GM18499 (cell line): ENCODE measurements around the gene PLEKHG4B.

Experiments
- ATAC-seq: cut with Tn5 transposase; IDR thresholded peaks from one replicate; pipeline ENCODE4 v1.9.1; 2021; ENCODE audit warnings: moderate number of reproducible peaks; ENCODE audit not compliant: insufficient read depth, unreplicated experiment

PLEKHG4B gene

DNA sequence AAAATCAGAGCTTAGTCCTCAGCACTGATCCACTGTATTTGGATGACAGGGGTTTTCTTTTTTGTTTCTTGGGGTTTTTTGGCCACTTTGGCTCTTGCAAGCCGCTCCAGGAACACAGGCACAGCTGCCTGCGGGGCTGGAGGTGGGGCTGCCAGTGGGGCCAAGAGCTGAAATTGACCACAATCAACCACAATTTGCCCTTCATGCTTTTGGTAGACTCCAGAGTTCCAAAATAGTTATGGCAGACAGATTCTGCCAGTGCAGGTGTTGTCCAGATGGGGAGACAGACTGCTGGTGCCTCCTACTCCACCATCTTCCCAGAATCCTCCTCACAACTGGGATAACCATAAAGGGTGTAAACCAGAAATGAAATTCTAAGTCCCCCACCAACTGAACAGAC is 36.5 kb downstream of the PLEKHG4B start:
- no peak for ATAC-seq

DNA sequence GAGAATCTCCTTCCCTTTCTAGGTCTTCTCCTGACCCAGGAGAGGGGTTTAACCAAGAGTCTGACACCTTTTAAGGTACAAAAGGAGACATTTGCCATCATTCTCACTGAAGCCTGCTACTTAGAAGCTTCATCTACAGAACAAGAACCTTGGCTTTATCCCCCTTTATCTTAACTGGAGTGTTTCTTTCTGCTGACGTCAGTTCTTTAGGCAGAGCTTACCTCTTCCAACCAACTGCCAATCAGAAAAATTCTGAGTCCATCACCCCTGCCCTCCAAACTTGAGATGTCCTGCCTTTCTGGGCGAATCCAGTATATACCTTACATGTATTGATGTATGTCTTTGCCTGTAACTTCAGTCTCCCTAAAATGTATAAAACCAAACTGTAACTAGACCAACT is 37.2 kb downstream of the PLEKHG4B start:
- no peak for ATAC-seq

DNA sequence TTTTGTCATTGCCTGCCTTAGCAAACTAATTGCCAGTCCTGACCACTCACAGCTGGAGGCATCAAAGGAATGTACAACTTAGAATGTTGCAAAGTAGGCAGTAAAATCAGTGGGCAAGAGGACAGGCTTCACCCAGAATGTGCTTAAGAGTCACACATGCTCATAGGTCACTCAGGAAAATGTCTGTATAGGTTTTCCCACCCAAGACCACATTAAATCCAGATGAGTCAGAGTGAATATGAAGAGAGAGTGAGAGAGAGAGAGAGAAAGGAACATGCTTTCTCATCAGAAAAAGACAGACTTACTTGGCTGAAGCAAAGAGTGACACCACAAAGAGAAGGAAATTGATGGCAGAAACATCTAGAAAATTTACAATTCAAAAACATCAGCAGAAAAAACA is 37.9 kb downstream of the PLEKHG4B start:
- no peak for ATAC-seq

DNA sequence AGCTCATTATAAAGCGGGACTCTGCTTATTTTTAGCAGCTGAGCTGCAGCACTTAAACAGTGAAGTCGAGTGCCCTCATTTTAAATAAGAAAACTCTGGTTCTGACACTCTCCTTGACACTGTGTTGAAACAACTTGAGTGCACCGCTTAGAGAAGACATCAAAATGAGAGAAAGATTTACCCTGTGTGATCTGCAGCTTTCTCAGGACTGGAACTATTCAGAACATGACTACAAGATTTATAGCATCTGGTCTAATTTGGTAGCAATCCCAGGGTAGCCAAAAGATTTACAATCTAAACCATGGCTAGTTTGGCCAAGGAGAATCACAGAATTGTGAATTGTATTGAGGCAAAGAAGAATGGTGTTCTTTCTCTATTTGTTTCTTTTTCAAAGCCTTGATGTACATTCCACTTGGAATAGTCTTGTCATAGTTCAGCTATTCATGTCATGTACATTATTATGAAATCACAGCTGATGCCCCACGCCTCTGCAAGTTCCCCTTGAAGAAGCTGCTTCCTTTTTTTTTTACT is 38.7 kb downstream of the PLEKHG4B start:
- no peak for ATAC-seq

DNA sequence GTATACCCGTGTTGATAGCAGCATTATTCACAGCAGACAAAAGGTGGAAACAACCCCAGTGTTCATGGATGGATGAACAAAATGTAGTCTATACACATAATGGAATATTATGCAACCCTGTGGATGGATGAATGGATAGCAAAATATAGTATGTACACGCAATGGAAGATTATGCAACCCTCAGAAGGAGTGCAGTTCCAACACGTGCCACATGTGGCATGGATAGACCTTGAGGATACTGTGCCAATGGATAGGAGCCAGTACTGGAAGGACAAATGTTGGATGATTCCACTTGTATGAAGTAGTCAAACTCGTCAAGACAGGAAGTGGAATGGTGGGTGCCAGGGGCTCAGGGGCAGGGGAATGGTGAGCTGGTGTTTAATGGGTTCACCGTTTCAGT is 44.9 kb downstream of the PLEKHG4B start:
- ATAC-seq = no peak

DNA sequence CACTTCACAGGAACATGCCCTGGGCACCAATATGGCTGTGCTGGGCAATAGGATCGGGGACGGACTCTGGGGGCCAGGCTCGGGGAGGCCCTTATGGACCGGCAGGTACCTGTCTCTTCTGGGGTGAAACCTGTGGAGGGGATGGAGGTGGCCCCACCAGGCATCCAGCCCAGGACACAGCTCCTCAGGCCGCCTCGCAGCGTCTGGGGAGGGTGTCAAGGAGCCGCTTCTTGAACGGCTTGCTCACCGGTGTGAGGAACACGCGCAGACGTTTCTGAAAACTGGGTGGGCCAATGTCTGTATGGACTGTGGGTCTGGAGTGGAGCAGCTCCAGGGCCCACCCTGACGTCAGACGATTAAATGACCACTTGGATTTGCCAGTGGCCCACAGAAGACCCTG is 45.8 kb downstream of the PLEKHG4B start:
- no peak for ATAC-seq

DNA sequence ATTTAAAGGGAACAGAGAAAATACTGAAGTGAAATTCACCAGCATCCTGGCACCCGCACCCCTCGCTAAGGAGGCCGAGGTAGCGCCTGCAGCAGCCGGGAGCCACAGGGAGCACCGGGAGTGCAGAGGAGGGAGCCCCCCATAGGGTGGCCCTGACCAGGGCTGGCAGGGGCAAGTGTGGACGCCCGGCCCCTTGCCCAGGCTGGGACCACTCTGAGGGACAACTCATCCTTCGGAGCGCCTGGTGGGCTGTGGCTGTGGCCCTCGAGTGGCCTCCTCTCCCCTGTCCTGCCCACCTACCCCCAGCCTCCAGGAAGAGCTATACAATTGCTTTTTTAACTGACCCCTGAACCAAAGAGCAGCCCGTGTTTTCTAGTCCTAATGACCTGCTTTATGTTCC is 47.0 kb downstream of the PLEKHG4B start:
- ATAC-seq = no peak

DNA sequence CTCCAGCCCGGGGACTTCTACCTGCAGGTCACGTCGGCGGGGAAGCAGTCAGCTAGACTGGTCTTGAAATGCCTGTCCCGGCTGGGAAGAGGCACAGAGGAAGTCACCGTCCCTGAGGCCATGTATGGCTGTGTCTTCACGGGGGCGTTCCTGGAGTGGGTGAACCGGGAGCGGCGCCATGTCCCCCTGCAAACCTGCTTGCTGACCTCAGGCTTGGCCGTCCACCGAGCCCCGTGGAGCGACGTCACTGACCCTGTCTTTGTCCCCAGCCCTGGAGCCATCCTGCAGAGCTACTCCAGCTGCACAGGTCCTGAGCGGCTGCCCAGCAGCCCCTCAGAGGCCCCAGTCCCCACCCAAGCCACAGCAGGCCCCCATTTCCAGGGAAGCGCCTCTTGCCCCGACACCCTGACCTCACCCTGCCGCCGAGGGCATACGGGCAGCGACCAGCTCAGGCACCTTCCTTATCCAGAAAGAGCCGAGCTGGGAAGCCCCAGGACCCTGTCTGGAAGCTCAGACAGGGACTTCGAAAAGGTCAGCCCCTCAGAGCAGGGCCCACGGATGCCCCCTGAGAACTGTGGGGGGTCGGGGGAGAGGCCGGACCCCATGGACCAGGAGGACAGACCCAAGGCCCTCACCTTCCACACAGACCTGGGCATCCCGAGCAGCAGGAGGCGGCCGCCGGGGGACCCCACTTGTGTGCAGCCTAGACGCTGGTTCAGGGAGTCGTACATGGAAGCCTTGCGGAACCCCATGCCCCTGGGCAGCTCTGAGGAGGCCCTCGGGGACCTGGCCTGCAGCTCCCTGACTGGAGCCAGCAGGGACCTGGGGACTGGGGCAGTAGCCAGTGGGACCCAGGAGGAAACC is 47.8 kb downstream of the PLEKHG4B start:
- ATAC-seq = no peak

DNA sequence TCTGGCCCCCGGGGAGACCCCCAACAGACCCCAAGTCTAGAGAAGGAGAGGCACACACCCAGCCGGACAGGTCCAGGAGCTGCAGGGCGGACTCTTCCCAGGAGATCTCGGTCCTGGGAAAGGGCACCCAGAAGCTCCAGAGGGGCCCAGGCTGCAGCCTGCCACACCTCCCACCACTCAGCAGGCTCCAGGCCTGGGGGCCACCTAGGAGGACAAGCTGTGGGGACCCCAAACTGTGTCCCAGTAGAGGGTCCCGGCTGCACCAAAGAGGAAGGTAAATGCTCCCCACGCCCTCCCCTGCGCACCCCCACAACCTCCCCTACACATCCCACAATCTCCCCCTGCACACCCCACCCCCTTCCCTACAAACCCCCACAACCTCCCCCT is 48.5 kb downstream of the PLEKHG4B start:
- ATAC-seq = no peak

DNA sequence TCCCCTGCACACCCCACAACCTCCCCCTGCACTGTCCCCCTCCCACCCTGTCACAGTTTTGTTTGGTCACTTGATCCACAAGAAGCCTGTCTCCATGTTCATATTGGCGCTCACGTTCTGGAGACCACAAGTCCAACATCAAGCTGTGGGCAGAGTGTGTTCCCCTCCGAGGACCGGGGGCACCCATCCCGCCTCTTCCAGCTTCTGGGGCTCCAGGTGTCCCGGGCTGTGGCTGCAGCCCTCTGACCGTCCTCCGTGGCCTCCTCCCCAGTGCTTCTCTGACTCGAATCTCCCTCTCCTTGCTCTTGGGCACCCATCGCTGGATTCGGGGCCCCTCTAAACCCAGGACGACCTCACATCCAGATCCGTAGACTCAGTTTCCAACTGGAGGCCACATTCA is 49.2 kb downstream of the PLEKHG4B start:
- no peak for ATAC-seq

DNA sequence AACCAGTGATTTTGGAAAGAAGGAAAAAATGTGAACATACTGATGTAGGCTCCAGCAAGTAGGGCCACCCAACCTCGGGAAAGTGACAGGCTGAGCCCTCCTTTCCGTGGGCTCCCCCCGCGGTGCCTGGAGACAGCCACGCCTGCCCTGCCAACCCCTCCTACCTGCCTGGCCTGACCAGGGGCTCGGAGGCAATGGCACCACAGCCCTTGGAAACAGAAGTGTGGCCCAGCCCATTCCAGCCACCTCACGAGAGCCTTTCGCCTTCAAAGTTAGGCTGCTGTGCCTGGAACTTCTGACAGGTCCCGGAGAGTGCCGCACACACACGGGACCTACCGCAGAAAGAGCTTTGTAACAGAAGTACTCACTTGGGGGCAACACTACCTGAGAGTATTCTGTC is 49.8 kb downstream of the PLEKHG4B start:
- no peak for ATAC-seq

DNA sequence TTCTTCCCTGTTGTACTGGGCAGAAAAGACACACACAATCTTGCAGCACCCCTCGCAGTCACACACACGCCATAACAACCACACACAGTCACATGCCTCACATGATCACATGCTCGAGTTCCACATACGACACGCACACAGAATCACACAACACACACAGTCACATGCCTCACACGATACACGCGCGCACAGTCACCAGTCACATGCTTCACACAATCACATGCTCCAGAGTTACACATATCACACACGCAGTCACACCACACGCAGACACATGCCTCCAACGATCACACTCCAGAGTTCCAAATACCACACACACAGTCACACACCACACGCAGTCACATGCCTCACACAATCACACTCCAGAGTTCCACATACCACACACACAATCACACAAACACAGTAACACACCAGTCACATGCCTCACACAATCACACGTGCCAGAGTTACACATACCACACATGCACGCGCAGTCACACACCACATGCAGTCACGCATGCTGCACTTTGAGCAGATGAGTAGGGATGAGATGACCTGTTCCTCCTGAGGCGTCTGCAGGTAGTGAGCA is 50.4 kb downstream of the PLEKHG4B start:
- ATAC-seq = no peak

DNA sequence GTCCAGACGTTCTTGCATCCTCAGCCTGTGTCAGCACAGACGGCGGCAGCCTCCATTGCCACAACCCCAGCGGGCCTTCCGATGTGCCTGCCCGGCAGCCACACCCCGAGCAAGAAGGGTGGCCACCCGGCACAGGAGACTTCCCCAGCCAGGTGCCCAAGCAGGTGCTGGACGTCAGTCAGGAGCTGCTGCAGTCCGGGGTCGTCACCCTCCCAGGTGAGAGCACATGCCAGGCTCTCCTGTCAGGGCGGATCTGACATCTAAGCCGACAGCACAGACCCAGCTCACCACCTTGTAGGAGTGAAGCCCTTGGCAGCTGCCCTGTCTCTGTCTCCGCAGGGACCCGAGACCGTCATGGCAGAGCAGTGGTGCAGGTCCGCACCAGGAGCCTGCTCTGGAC is 51.1 kb downstream of the PLEKHG4B start:
- ATAC-seq = no peak

DNA sequence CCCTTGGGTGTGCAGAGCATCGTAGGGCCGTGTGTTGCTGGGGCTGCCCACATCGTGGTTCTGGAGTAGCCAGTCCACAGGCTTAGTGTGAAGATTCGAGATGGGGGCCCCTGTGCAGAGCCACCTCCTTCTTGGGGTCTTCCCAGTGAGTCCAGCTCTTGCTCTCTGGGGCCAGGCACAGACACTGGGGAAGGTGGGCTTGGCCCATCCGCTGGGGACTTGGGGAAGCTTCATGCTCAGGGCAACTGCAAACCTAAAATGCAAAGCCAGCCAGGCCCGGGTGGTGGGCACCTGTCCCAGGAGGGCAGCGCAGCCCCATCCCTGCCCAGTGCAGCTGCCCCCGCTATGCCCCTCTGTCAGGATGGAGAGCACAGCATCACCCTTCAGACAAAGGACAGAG is 53.0 kb downstream of the PLEKHG4B start:
- ATAC-seq = no peak

DNA sequence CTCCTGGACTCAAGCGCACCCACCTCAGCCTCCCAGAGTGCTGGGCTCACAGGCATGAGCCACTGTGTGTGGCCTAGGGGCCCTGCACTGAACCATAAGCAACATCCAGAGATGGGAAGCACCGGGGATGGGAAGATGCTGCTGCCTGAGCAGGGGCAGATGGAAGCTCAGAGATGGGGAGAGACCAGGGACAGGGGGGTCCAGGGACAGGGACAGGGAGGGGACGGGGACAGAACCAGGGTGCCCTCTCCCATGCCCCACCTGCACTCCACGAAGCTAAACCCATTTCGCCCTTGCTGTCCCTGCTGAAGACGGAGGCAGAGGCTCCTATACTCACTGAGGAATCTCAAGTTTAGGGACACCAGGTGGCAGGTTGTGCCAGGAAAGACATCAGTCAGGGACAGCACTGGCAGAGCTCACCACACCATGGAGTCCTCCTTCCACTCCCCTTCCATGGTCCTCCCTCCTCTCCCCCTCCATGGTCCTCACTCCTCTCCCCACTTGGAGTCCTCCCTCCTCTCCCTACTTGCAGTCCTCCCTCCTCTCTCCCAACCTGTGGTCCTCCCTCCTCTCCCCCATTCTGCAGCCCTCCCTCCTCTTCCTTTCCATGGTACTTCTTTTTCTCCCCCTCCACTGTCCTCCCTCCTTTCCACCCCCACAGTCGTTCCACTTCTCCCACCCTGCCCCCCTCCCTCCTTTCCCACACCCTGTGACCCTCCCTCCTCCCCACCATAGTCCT is 53.8 kb downstream of the PLEKHG4B start:
- no peak for ATAC-seq

DNA sequence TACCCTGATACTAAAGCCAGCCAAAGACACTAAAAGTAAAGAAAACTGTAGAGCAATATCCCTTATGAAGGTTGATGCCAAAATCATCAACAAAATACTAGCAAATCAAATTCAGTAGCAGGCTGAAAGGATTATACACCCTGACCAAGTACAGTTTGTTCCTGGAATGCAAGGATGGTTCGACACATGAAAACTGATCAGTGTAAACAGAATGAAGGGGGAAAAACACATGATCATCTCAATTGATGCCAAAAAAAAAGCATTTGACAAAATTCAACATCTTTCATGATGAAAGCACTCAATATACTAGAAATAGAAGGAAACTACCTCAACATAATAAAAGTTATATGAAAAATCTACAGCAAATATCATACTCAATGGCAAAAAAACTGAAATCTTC is 55.8 kb downstream of the PLEKHG4B start:
- ATAC-seq = no peak

DNA sequence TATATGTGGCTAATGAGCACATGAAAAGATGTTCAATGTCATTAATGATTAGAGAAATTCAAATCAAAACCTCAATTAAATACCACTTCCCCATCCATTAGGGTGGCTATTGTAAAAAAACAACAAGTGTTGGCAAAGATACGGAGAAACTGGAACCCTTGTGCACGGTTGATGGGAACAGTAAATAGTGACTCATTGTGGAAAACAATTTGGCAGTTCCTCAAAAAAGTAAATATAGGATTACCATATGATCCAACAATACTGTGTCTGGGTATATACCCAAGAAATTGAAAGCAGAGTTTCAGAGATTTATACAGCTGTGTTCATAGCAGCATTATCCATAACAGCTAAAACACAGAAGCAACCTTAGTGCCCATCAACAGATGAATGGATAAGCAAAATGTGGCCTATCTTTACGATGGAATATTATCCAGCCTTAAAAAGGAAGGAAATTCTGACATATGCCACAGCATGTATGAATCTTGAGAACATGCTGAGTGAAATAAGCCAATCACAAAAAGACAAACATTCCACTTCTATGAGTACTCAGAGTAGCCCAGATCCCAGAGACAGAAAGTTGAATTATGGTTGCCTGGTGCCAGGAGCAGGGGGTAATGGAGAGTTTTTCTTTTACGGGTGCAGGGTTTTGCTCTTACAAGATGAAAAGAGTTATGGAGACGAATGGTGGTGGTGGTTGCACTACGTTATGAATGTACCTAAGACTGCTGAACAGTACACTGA is 57.9 kb downstream of the PLEKHG4B start:
- ATAC-seq = no peak

DNA sequence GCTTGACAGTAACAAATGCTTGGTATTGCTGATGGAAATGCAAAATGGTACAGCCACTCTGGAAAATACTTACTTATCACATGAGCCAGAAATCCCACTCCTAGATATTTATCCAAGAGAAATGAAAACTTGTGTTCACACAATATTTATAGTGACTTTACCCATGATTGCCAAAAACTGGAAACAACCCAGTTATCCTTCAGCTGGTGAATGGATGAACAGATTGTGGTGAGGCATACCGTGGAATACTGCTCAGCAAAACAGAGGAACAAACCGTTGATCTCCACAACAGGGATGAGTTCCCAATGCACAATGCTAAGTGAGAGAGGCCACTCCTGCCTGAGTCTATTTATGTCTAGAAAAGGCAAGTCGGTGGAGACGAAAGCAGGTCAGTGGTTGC is 58.8 kb downstream of the PLEKHG4B start:
- no peak for ATAC-seq

DNA sequence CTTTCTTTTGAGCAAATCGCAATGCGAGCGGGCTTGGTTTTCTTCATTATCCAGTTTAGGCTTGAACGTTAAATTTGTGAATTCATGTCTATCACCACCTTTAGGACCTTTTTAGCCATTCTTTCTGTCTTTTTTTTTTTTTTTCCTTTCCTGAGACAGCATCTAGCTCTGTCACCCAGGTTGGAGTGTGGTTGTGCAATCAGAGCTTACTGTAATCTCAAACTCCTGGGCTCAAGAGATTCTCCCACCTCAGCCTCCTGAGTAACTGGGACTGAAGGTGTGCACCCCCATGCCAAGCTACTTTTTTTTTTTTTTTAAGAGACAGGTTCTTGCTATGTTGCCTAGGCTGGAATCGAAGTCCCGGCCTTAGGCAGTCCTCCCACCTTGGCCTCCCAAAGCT is 60.1 kb downstream of the PLEKHG4B start:
- ATAC-seq = no peak

DNA sequence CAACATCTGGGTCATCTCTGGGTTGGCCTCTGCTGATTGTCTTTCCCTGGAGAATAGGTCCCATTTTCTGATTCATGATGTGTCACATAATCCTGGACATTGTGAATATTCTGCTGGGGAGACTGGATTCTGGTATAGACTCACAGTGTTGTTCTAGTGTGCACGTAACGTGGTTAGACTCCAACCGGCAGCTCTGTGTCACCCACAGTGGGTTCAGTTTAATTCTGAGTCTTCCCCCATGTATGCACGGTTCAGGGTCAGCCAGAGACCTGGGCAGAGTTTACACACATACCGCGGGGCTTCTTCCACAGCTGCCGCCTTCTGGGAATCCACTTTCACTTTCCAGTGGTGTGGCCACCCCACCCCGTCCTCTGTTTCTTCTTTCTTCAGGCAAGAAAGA is 61.3 kb downstream of the PLEKHG4B start:
- no peak for ATAC-seq

DNA sequence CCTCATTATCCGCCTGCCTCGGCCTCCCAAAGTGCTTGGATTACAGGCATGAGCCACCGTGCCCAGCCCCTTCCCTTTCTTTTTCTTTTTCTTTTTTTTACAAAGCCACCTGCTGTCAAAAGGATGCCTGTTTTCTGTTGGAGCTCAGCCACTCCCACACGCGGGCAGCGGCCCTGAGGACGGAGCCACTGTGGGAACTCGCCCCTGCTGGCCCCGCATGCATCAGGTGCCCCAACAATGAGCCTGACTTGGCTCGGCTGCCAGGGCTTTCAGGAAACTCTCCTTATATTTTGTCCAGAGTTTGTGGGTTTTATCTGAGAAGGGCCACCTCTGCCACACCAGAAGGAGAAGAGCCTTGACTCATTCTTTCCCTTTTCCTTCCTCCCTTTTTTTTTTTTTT is 62.3 kb downstream of the PLEKHG4B start:
- ATAC-seq = no peak
